ENCODE measurements around the gene DENND1A. TPM values are rescaled to one million over a fixed set of nuclear protein-coding genes. Genes with fewer than 3 reads are reported as not detected.

DENND1A gene
- total and polyA plus RNA-seq, 8 donors: 4.4 to 109 (median 21.4) TPM

DNA sequence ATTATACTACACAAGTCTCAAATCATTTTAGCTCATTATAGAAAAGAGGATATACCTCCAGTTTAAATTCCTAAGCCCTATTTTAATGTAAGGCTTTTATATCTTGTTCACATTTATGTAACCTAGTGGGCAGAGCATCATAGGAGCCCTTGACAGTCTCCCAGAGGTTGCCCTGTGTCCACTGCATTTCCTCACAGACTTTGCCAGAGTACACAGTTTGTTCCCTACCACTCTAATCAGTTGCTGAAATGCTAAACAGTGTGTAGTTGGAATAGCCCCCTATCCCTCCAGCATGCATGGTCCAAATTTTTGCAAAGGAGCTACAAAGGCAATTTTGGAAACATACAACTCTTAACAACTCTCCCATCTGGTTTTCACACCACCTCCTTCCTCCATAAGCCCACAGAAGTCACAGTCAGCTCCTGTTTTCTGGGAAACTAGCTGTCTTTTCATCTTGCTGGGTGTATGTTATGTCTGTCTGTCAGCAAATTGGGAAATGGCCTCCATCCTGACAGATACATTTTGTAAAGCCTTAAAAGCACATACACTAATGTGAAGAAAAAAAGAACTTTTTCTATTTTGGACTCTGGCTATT is 212.2 kb downstream of the DENND1A start:
- peaks cover 0 to 5% (median 0%) of the 10 kb centered on the region in 4 donors for H3K4me1 ChIP-seq
- TF ChIP-seq, protein P1, sequence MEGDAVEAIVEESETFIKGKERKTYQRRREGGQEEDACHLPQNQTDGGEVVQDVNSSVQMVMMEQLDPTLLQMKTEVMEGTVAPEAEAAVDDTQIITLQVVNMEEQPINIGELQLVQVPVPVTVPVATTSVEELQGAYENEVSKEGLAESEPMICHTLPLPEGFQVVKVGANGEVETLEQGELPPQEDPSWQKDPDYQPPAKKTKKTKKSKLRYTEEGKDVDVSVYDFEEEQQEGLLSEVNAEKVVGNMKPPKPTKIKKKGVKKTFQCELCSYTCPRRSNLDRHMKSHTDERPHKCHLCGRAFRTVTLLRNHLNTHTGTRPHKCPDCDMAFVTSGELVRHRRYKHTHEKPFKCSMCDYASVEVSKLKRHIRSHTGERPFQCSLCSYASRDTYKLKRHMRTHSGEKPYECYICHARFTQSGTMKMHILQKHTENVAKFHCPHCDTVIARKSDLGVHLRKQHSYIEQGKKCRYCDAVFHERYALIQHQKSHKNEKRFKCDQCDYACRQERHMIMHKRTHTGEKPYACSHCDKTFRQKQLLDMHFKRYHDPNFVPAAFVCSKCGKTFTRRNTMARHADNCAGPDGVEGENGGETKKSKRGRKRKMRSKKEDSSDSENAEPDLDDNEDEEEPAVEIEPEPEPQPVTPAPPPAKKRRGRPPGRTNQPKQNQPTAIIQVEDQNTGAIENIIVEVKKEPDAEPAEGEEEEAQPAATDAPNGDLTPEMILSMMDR (IDR thresholded peaks at IDR 0.05): no peak
- no peak for TF ChIP-seq EP300 (IDR thresholded peaks at IDR 0.05)
- no peak for TF ChIP-seq POLR2AphosphoS5 (IDR thresholded peaks at IDR 0.05)
- no peak for TF ChIP-seq POLR2A (IDR thresholded peaks at IDR 0.05)
- intact Hi-C loops (cut with DNase I; ENCODE audit: low total_unique reads): no loop called here

DNA sequence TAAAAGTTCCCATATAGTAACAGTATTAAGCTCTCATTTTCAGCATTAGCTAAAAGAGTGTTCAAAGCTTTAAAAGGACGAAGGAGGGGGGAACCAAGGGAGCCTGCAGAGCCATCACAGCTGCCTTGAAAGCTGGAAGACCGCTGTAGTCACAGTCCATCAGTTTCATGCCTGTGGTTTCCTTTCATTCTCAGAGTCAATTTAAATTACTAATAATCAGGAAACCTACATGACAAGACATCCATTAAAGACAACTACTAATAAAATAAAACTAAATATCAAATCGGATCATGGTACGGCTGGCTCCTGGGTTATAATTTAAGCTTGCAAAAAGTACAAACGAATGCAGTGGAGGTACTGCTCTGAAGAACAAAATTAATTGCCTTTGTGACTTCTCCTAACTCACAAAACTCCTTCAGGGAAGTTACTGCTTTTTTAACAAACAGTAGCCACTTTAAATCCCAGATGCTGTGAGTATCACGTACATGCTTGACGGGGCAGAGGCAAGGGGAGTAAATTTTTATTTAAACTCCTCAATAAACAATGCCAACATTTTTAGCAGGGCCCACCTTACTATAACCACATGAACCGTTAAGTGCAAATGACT is 213.5 kb downstream of the DENND1A start:
- H3K4me1 ChIP-seq: peaks cover 0 to 5% (median 0%) of the 10 kb centered on the region in 4 donors
- intact Hi-C loops (cut with DNase I; ENCODE audit: low total_unique reads): no loop called here
- no peak for DNase-seq
- no peaks in the 10 kb centered on the region for H3K27me3 ChIP-seq
- H3K9me3 ChIP-seq: no peaks in the 10 kb centered on the region
- WGBS, 5 donors: 88 to 92% (median 91%) methylated on average over 8 of the region's 8 CpGs
- no peak overlapping the region for H3K27ac ChIP-seq
- no peak overlapping the region for H3K4me3 ChIP-seq
- no peaks in the 10 kb centered on the region for H3K36me3 ChIP-seq
- TF ChIP-seq, protein P1 (IDR thresholded peaks at IDR 0.05): no peak

More for the DNA sequence above, 212.2 kb downstream of the DENND1A start:
- peaks cover 0 to 5% (median 0%) of the 10 kb centered on the region in 4 donors for H3K36me3 ChIP-seq
- DNase-seq: no peak
- no peaks in the 10 kb centered on the region for H3K27me3 ChIP-seq
- no peak overlapping the region for H3K4me3 ChIP-seq
- no peak overlapping the region for H3K27ac ChIP-seq
- H3K9me3 ChIP-seq: peaks cover 0 to 10% (median 6%) of the 10 kb centered on the region in 4 donors

DNA sequence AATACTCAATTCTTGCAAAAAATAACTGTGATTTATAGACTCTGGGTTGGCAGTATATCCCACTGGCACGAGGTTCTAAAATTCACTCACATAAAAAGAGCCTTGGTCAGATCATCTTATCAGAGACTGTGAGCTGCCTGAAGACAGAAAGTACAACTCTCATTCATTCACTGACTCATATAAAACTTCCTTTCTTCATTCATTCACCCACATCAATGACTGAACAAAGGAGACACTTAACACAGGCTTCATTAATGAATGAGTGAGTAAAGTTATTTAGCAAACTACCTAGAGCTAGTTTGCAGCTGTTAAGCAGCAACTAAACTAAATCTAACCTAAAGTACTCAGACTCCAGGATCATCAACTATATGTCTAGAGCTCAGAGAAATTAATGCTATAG is 214.7 kb downstream of the DENND1A start:
- H3K27me3 ChIP-seq: no peaks in the 10 kb centered on the region
- no peak overlapping the region for H3K27ac ChIP-seq
- 74 to 88% (median 81%) methylated on average over 1 of the region's 1 CpG for WGBS, 5 donors

DNA sequence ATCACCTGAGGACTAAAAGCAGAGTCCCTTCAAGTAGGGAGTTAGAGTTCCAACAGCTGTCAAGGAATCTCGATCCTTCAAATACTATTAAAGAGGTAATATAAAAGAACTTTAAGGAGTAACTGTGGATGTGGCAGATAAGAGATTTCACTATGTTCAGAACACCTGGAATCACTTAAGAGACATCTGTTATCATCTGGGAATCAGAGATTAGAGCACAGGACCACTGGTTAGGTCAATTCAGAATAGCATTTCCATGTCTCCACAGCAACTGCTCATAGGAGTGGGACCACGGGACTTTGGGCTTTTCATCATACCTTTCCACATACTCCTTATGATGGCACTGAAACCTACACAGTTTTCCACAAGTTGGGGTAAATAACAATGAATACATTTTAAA is 216.6 kb downstream of the DENND1A start:
- TF ChIP-seq POLR2A (IDR thresholded peaks at IDR 0.05): no peak
- TF ChIP-seq EP300 (IDR thresholded peaks at IDR 0.05): no peak
- no peak for TF ChIP-seq POLR2AphosphoS5 (IDR thresholded peaks at IDR 0.05)
- TF ChIP-seq, protein P1 (IDR thresholded peaks at IDR 0.05): no peak
- Histone ChIP-seq H3K36me3 (no peaks in the 10 kb centered on the region), H3K27ac (no peak overlapping the region), H3K27me3 (no peaks in the 10 kb centered on the region), H3K4me3 (no peak overlapping the region), H3K9me3 (no peaks in the 10 kb centered on the region), H3K4me1 (peaks cover 0 to 5% (median 0%) of the 10 kb centered on the region in 4 donors)
- intact Hi-C loops (cut with DNase I; ENCODE audit: low total_unique reads): no loop called here
- no peak for DNase-seq
- WGBS, 5 donors: 90 to 97% (median 93%) methylated on average over 2 of the region's 2 CpGs

More for the DNA sequence above, 214.7 kb downstream of the DENND1A start:
- Histone ChIP-seq H3K4me1 (peaks cover 0 to 5% (median 0%) of the 10 kb centered on the region in 4 donors), H3K4me3 (no peak overlapping the region), H3K9me3 (no peaks in the 10 kb centered on the region), H3K36me3 (no peaks in the 10 kb centered on the region)
- TF ChIP-seq POLR2AphosphoS5 (IDR thresholded peaks at IDR 0.05) (no peak), POLR2A (IDR thresholded peaks at IDR 0.05) (no peak), EP300 (IDR thresholded peaks at IDR 0.05) (no peak)
- TF ChIP-seq, protein P1 (IDR thresholded peaks at IDR 0.05): no peak
- DNase-seq: no peak
- intact Hi-C loops (cut with DNase I; ENCODE audit: low total_unique reads): no loop called here
